Measurements from ENCODE around the gene LGSN.
"Not testable (repeated sequence)": the region's sequence is repeated elsewhere in the genome, so short reads cannot be mapped to it uniquely, and the experiment has no call there.

LGSN gene

DNA sequence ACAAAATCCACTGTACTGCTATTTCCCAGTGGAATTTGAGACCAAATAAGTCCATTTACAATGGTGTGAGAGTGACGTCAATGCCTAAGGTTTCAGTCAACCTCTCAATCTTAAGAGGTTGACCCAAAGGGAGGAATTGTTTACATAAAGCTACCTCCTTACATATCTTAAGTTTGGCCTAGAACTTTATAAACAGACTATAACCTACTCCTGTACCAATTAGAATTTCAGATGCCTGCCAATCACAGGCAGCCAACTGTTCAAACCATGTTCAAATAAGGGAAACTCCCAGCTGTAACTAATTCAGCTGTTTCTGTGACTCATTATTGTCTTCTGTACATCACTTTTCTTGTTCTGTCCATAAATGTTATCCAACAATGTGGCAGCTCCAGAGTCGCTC lies 14.5 kb downstream of the LGSN start:
- Histone ChIP-seq H3K9ac (ENCODE audit: low read length) (no peak overlapping the region), H3K9me3 (ENCODE audit: control insufficient read depth, low read length) (no peaks in the 10 kb centered on the region), H3K4me3 (ENCODE audit: low read length) (no peak overlapping the region), H3K4me1 (ENCODE audit: control insufficient read depth, insufficient read depth, low read length) (no peaks in the 10 kb centered on the region), H3K36me3 (ENCODE audit: control insufficient read depth, insufficient read depth, low read length, severe bottlenecking) (no peaks in the 10 kb centered on the region), H3K27me3 (replicated peaks; ENCODE audit: control insufficient read depth, insufficient read depth, low read length) (no peaks in the 10 kb centered on the region)
- no peak for DNase-seq (ENCODE audit: low read depth)

GRCh38 chr6:63303476-63303875 lies 16.3 kb downstream of the LGSN start:
- Histone ChIP-seq H3K4me1 (ENCODE audit: control insufficient read depth, insufficient read depth, low read length) (no peaks in the 10 kb centered on the region), H3K9me3 (ENCODE audit: control insufficient read depth, low read length) (no peaks in the 10 kb centered on the region), H3K36me3 (ENCODE audit: control insufficient read depth, insufficient read depth, low read length, severe bottlenecking) (no peaks in the 10 kb centered on the region), H3K9ac (ENCODE audit: low read length) (no peak overlapping the region), H3K27me3 (replicated peaks; ENCODE audit: control insufficient read depth, insufficient read depth, low read length) (no peaks in the 10 kb centered on the region), H3K4me3 (ENCODE audit: low read length) (no peak overlapping the region)
- DNase-seq (ENCODE audit: low read depth), result no peak

DNA sequence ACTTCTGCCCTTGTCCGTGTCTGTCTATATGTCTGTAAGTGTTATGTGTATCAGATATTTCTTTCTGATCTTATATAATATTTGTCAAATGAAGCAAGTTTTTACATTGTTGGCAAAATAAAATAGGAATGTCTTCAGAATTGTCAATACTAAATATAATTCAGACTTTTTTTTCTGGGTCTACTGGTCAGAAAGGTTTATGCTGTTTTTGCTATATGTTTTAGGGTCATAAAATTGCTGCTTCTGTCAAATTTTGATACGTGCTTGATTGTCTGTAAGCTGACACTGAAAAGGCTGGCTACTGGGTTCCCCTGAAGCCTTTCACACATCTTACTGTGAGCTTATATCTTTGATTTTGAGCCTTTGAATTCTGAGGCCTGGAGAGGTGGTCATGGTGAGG lies 20.1 kb downstream of the LGSN start:
- no peak for DNase-seq (ENCODE audit: low read depth)
- Histone ChIP-seq H3K36me3 (ENCODE audit: control insufficient read depth, insufficient read depth, low read length, severe bottlenecking) (no peaks in the 10 kb centered on the region), H3K9ac (ENCODE audit: low read length) (no peak overlapping the region), H3K4me1 (ENCODE audit: control insufficient read depth, insufficient read depth, low read length) (no peaks in the 10 kb centered on the region), H3K27me3 (replicated peaks; ENCODE audit: control insufficient read depth, insufficient read depth, low read length) (no peaks in the 10 kb centered on the region), H3K4me3 (ENCODE audit: low read length) (no peak overlapping the region), H3K9me3 (ENCODE audit: control insufficient read depth, low read length) (no peaks in the 10 kb centered on the region)

- no peaks in the 10 kb centered on the region for H3K4me1 ChIP-seq (ENCODE audit: control insufficient read depth, insufficient read depth, low read length)
- H3K9ac ChIP-seq (ENCODE audit: low read length), result no peak overlapping the region
- H3K9me3 ChIP-seq (ENCODE audit: control insufficient read depth, low read length), result no peaks in the 10 kb centered on the region
- peaks cover 4% of the 10 kb centered on the region for H3K27me3 ChIP-seq (replicated peaks; ENCODE audit: control insufficient read depth, insufficient read depth, low read length)
- H3K4me3 ChIP-seq (ENCODE audit: low read length), result no peak overlapping the region
- H3K36me3 ChIP-seq (ENCODE audit: control insufficient read depth, insufficient read depth, low read length, severe bottlenecking), result no peaks in the 10 kb centered on the region
- DNase-seq (ENCODE audit: low read depth), result no peak
These were observed 24.1 kb downstream of the LGSN start for GRCh38 chr6:63295553-63296194.

GRCh38 chr6:63290492-63291058 lies 29.2 kb downstream of the LGSN start:
- Histone ChIP-seq H3K9me3 (ENCODE audit: control insufficient read depth, low read length) (no peaks in the 10 kb centered on the region), H3K27me3 (replicated peaks; ENCODE audit: control insufficient read depth, insufficient read depth, low read length) (peaks cover 8% of the 10 kb centered on the region), H3K4me1 (ENCODE audit: control insufficient read depth, insufficient read depth, low read length) (no peaks in the 10 kb centered on the region), H3K9ac (ENCODE audit: low read length) (no peak overlapping the region), H3K4me3 (ENCODE audit: low read length) (no peak overlapping the region), H3K36me3 (ENCODE audit: control insufficient read depth, insufficient read depth, low read length, severe bottlenecking) (no peaks in the 10 kb centered on the region)
- no peak for DNase-seq (ENCODE audit: low read depth)

DNA sequence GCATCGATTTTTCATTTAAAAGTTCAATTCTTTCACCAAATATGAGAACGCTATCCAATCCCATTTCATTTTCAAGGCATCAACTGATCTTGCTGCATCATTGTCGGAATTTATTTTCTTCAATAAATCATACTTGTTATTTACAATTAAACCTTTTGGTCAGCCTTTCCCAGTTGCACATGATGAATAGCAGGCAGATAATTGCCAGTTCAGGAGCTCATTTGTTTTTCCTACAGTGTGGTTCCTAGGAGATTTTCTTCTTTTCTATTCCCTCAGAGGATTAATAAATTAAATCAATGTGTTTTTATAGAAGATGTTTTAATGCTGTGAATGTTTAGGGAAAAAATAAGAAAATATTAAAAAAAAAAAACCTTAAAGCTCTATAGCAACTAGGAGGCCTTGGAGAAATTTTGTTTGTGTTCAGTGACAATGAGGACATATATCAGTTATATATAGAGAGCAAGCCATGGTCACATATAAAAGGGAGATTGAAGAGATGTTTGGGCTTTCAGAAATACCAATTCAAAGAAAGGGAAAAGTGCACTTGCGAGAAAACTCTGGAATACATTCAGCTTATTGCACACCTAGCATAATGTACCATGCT lies 30.4 kb downstream of the LGSN start:
- Histone ChIP-seq H3K9me3 (ENCODE audit: control insufficient read depth, low read length) (no peaks in the 10 kb centered on the region), H3K36me3 (ENCODE audit: control insufficient read depth, insufficient read depth, low read length, severe bottlenecking) (no peaks in the 10 kb centered on the region), H3K27me3 (replicated peaks; ENCODE audit: control insufficient read depth, insufficient read depth, low read length) (peaks cover 8% of the 10 kb centered on the region), H3K4me3 (ENCODE audit: low read length) (no peak overlapping the region), H3K4me1 (ENCODE audit: control insufficient read depth, insufficient read depth, low read length) (no peaks in the 10 kb centered on the region), H3K9ac (ENCODE audit: low read length) (no peak overlapping the region)
- DNase-seq (ENCODE audit: low read depth), result no peak

DNA sequence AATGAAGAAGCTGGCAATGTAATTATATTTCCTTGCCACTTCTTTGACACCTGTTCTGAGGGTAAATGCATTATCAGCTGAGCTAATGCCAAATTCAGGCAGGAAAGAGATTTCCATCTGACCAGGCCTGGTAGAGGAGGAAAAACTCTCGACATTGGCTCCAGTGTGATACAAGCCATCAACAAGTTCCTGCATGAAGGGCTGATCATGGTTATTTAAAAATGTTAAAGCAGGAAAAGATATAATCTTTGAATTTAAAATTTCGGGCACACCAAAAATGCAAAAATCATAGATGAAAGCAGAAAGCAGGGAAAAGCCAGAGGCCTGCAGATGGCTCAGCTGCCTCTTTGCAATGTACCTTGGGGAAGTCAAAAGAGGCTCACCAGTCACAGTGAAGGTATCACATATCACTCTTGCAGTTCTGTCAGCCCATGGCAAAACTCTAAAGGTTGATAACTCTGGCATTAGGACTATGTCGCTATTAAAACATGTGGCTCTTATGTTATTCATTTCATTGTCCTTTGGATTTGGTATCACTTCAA lies 39.1 kb downstream of the LGSN start:
- H3K27me3 ChIP-seq (replicated peaks; ENCODE audit: control insufficient read depth, insufficient read depth, low read length), result peaks cover 3% of the 10 kb centered on the region
- H3K9ac ChIP-seq (ENCODE audit: low read length), result no peak overlapping the region
- H3K4me3 ChIP-seq (ENCODE audit: low read length), result no peak overlapping the region
- H3K36me3 ChIP-seq (ENCODE audit: control insufficient read depth, insufficient read depth, low read length, severe bottlenecking), result no peaks in the 10 kb centered on the region
- no peak for DNase-seq (ENCODE audit: low read depth)
- no peaks in the 10 kb centered on the region for H3K4me1 ChIP-seq (ENCODE audit: control insufficient read depth, insufficient read depth, low read length)
- H3K9me3 ChIP-seq (ENCODE audit: control insufficient read depth, low read length), result no peaks in the 10 kb centered on the region

DNA sequence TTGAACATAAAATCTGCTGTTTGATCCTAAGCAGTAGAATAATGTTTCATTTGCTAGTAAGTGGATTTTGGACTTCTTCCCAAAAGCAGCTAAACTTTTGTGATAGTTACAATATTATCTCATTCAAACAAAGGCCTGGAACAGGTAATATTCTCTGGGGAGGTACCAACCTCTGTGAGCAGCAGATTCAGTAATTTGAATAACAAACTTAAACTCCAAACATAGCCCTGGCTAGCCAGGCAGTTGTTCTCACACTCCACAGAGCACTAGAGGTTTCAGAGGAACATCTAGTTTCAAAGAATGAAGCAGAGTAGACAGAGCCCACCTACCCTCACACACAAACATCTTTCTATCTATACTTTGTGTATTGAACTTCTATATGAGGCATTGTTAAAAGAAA lies 40.9 kb downstream of the LGSN start:
- H3K36me3 ChIP-seq (ENCODE audit: control insufficient read depth, insufficient read depth, low read length, severe bottlenecking), result no peaks in the 10 kb centered on the region
- no peak for DNase-seq (ENCODE audit: low read depth)

DNA sequence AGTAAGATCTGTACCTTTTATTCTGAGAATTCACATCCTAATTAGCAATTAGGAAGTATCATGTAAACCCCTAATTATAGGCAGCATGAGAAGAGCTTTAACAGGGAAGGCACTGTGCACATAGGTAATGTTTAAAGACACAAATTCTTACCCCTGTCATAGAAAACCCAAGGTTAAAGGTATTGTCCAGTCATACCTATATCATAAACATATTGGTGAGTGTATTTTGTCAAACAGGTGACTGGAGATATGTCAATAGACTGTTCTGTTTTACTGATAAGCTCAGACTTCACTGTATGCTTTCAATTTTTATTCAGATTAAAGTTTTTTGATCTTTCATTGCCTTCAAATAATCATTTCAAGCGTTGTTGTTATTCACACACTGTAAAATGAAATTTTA lies 43.8 kb downstream of the LGSN start:
- DNase-seq (ENCODE audit: low read depth), result no peak
- H3K4me1 ChIP-seq (ENCODE audit: control insufficient read depth, insufficient read depth, low read length), result no peaks in the 10 kb centered on the region
- no peak overlapping the region for H3K4me3 ChIP-seq (ENCODE audit: low read length)
- no peak overlapping the region for H3K9ac ChIP-seq (ENCODE audit: low read length)
- H3K9me3 ChIP-seq (ENCODE audit: control insufficient read depth, low read length), result no peaks in the 10 kb centered on the region
- no peaks in the 10 kb centered on the region for H3K36me3 ChIP-seq (ENCODE audit: control insufficient read depth, insufficient read depth, low read length, severe bottlenecking)
- peaks cover 14% of the 10 kb centered on the region for H3K27me3 ChIP-seq (replicated peaks; ENCODE audit: control insufficient read depth, insufficient read depth, low read length)

More for the DNA sequence above, 40.9 kb downstream of the LGSN start:
- Histone ChIP-seq H3K4me3 (ENCODE audit: low read length) (no peak overlapping the region), H3K4me1 (ENCODE audit: control insufficient read depth, insufficient read depth, low read length) (no peaks in the 10 kb centered on the region), H3K9me3 (ENCODE audit: control insufficient read depth, low read length) (no peaks in the 10 kb centered on the region), H3K9ac (ENCODE audit: low read length) (no peak overlapping the region), H3K27me3 (replicated peaks; ENCODE audit: control insufficient read depth, insufficient read depth, low read length) (peaks cover 7% of the 10 kb centered on the region)

- H3K9me3 ChIP-seq (ENCODE audit: control insufficient read depth, low read length); H3K4me1 ChIP-seq (ENCODE audit: control insufficient read depth, insufficient read depth, low read length); H3K36me3 ChIP-seq (ENCODE audit: control insufficient read depth, insufficient read depth, low read length, severe bottlenecking); DNase-seq (ENCODE audit: low read depth); H3K4me3 ChIP-seq (ENCODE audit: low read length); H3K9ac ChIP-seq (ENCODE audit: low read length): not testable (repeated sequence)
- peaks cover 11% of the 10 kb centered on the region for H3K27me3 ChIP-seq (replicated peaks; ENCODE audit: control insufficient read depth, insufficient read depth, low read length)
These were observed 44.9 kb downstream of the LGSN start for GRCh38 chr6:63274795-63275430.

- Histone ChIP-seq H3K4me3 (ENCODE audit: low read length) (no peak overlapping the region), H3K4me1 (ENCODE audit: control insufficient read depth, insufficient read depth, low read length) (no peaks in the 10 kb centered on the region), H3K9ac (ENCODE audit: low read length) (no peak overlapping the region), H3K9me3 (ENCODE audit: control insufficient read depth, low read length) (no peaks in the 10 kb centered on the region), H3K27me3 (replicated peaks; ENCODE audit: control insufficient read depth, insufficient read depth, low read length) (peaks cover 17% of the 10 kb centered on the region), H3K36me3 (ENCODE audit: control insufficient read depth, insufficient read depth, low read length, severe bottlenecking) (no peaks in the 10 kb centered on the region)
- DNase-seq (ENCODE audit: low read depth), result peak; percentile 50
These were observed 47.4 kb downstream of the LGSN start for GRCh38 chr6:63272397-63272796.

Data from adipocyte (in vitro differentiated cells).